ENCODE data around the gene S1PR2.

- TF ChIP-seq CTCF (IDR thresholded peaks at IDR 0.05 in 2 of 3, conservative IDR thresholded peaks at IDR 0.05 in 1 of 3; ENCODE audit: insufficient read depth in 2 of 3, low read depth in 1 of 3, low read length in 3 of 3) = no peak
- no peak for TF ChIP-seq HBP1 (CRISPR knock-in tag; IDR thresholded peaks at IDR 0.05)
- no peak for TF ChIP-seq ZNF121 (CRISPR knock-in tag; conservative IDR thresholded peaks at IDR 0.05)
Observed at GRCh38 chr19:10182847-10183246, 48.3 kb downstream of the S1PR2 start.

Data from K562 (cell line).